Measurements from ENCODE around the gene TEK. TPM values are rescaled to one million over a fixed set of nuclear protein-coding genes. Genes with fewer than 3 reads are reported as not detected.

The TEK gene
- total RNA-seq, 3 donors from 2014 or later, result 5.9 to 15.2 (median 14.4) TPM

- intact Hi-C loops (cut with DNase I; ENCODE audit: low total_unique reads), result loop anchor here (5.0 kb wide), 1 partner anchor 921 kb away; no protein-coding TSS in a partner anchor
- Histone ChIP-seq H3K27me3 (no peaks in the 10 kb centered on the region), H3K27ac (no peak overlapping the region), H3K4me1 (no peaks in the 10 kb centered on the region), H3K4me3 (no peak overlapping the region), H3K9me3 (no peaks in the 10 kb centered on the region), H3K36me3 (no peaks in the 10 kb centered on the region)
- no peak for DNase-seq (ENCODE audit: low spot score in 2 of 2)
- TF ChIP-seq POLR2A (IDR thresholded peaks at IDR 0.05) (no peak), POLR2AphosphoS5 (IDR thresholded peaks at IDR 0.05) (no peak)
Observed at GRCh38 chr9:27131731-27132130, 22.7 kb downstream of the TEK start.

GRCh38 chr9:27133817-27134216 is 24.8 kb downstream of the TEK start:
- H3K9me3 ChIP-seq, result no peaks in the 10 kb centered on the region
- no peak overlapping the region for H3K4me3 ChIP-seq
- DNase-seq (ENCODE audit: low spot score in 2 of 2), result no peak
- intact Hi-C loops (cut with DNase I; ENCODE audit: low total_unique reads), result loop anchor here (5.0 kb wide), 1 partner anchor 918 kb away; no protein-coding TSS in a partner anchor
- TF ChIP-seq CTCF (IDR thresholded peaks at IDR 0.05), result no peak
- no peak for TF ChIP-seq POLR2AphosphoS5 (IDR thresholded peaks at IDR 0.05)
- no peak for TF ChIP-seq POLR2A (IDR thresholded peaks at IDR 0.05)
- no peaks in the 10 kb centered on the region for H3K27me3 ChIP-seq
- no peaks in the 10 kb centered on the region for H3K36me3 ChIP-seq
- H3K27ac ChIP-seq, result no peak overlapping the region
- H3K4me1 ChIP-seq, result no peaks in the 10 kb centered on the region

- DNase-seq (ENCODE audit: low spot score in 2 of 2), result no peak
- Histone ChIP-seq H3K27ac (no peak overlapping the region), H3K4me3 (no peak overlapping the region), H3K9me3 (no peaks in the 10 kb centered on the region), H3K36me3 (no peaks in the 10 kb centered on the region), H3K4me1 (no peaks in the 10 kb centered on the region), H3K27me3 (no peaks in the 10 kb centered on the region)
- intact Hi-C loops (cut with DNase I; ENCODE audit: low total_unique reads), result no loop called here
- TF ChIP-seq POLR2A (IDR thresholded peaks at IDR 0.05) (no peak), POLR2AphosphoS5 (IDR thresholded peaks at IDR 0.05) (no peak), CTCF (IDR thresholded peaks at IDR 0.05) (no peak)
Observed at GRCh38 chr9:27142299-27142930, 33.4 kb downstream of the TEK start.

GRCh38 chr9:27145143-27145542 is 36.1 kb downstream of the TEK start:
- no peak overlapping the region for H3K27ac ChIP-seq
- DNase-seq (ENCODE audit: low spot score in 2 of 2), result no peak
- H3K27me3 ChIP-seq, result no peaks in the 10 kb centered on the region
- intact Hi-C loops (cut with DNase I; ENCODE audit: low total_unique reads), result no loop called here
- H3K4me1 ChIP-seq, result no peaks in the 10 kb centered on the region
- H3K9me3 ChIP-seq, result no peaks in the 10 kb centered on the region
- H3K4me3 ChIP-seq, result no peak overlapping the region
- TF ChIP-seq CTCF (IDR thresholded peaks at IDR 0.05) (no peak), POLR2A (IDR thresholded peaks at IDR 0.05) (no peak), POLR2AphosphoS5 (IDR thresholded peaks at IDR 0.05) (no peak)
- H3K36me3 ChIP-seq, result no peaks in the 10 kb centered on the region

- no peak for DNase-seq (ENCODE audit: low spot score in 2 of 2)
- no peaks in the 10 kb centered on the region for H3K27me3 ChIP-seq
- peaks cover 0 to 5% of the 10 kb centered on the region in 2 donors for H3K4me1 ChIP-seq
- intact Hi-C loops (cut with DNase I; ENCODE audit: low total_unique reads), result no loop called here
- H3K36me3 ChIP-seq, result no peaks in the 10 kb centered on the region
- TF ChIP-seq POLR2AphosphoS5 (IDR thresholded peaks at IDR 0.05) (no peak), POLR2A (IDR thresholded peaks at IDR 0.05) (no peak), CTCF (IDR thresholded peaks at IDR 0.05) (no peak)
- H3K4me3 ChIP-seq, result no peak overlapping the region
- H3K27ac ChIP-seq, result no peak overlapping the region
- H3K9me3 ChIP-seq, result no peaks in the 10 kb centered on the region
Observed at GRCh38 chr9:27149651-27150050, 40.6 kb downstream of the TEK start.
